Motor neuron (in vitro differentiated cells): ENCODE data around the gene PRSS33. TPM values are rescaled to one million over a fixed set of nuclear protein-coding genes. Genes with fewer than 3 reads are reported as not detected.

Source experiments
- ATAC-seq, 8 experiments: fragments of 200-7000 bp; cut with Tn5 transposase; replicated peaks in 6 of 8; 2 replicates each; pipeline ENCODE4 v1.8.0; 2021; ENCODE audit warnings: mild to moderate bottlenecking in 8 of 8, moderate library complexity in 8 of 8
- H3K27ac ChIP-seq, 2 donors: fragments of 250-450 bp; sonication (Bioruptor Pico); 2 replicates each; pipeline ENCODE4 v1.9.0; 2021; ENCODE audit warnings: antibody characterized with exemption in 2 of 2, mild to moderate bottlenecking in 2 of 2, moderate library complexity in 1 of 2
- H3K4me1 ChIP-seq, 2 donors: fragments of 250-450 bp; sonication (Bioruptor Pico); replicated peaks in 1 of 2; 2 replicates each; pipeline ENCODE4 v1.6.1; 2021; ENCODE audit warnings: antibody characterized with exemption in 2 of 2, mild to moderate bottlenecking in 2 of 2, moderate library complexity in 1 of 2
- H3K4me3 ChIP-seq, 5 donors: fragments of 250-450 bp; sonication (Bioruptor Pico); 2 replicates each; pipeline ENCODE4 v1.9.0; 2021; ENCODE audit warnings: antibody characterized with exemption in 5 of 5, mild to moderate bottlenecking in 5 of 5, moderate library complexity in 4 of 5
- WGBS, 10 experiments: fragments of 450-650 bp; shearing (Covaris generic); methylation state at CpG; one replicate each; pipeline ENCODE4 v1.0.0; 2022; 5-methylcytosine and 5-hydroxymethylcytosine counted together
- in situ Hi-C, 9 experiments: fragments of 400-800 bp; cut with MboI; loops; one replicate each; pipeline ENCODE4 v1.15.0; 2021; ENCODE audit warnings: low sequenced_read_pairs in 9 of 9, low pct_unique_long_range_greater_than_20kb in 2 of 9; ENCODE audit not compliant: unreplicated experiment in 9 of 9
- total RNA-seq, 8 experiments: library from RNA; unstranded; fragments of 300-600 nt; gene quantifications; 2 replicates each; pipeline versions ENCODE4 v1.2.3 to v1.2.4, GENCODE V29; 2022

Gene PRSS33
- total RNA-seq, 8 experiments from 2014 or later, result 0.22 to 0.51 (median 0.33) TPM; not detected in 4

- peak in 3 of 8 experiments; percentile 31 to 78 (median 77) for ATAC-seq
- H3K4me1 ChIP-seq, result no peaks in the 10 kb centered on the region
- H3K4me3 ChIP-seq, result no peak overlapping the region
- H3K27ac ChIP-seq, result no peak overlapping the region
- in situ Hi-C loops, result no loop called here
- whole genome bisulfite sequencing, 10 experiments, result 60 to 100% (median 68%) methylated on average over 2 to 6 of the region's 19 CpGs; no CpG with 5 or more reads in 4 of the 10 experiments
Measured at GRCh38 chr16:2826591-2827373, 39.4 kb upstream of the PRSS33 start.

- 40 to 90% (median 64%) methylated on average over 1 to 8 of the region's 11 CpGs; no CpG with 5 or more reads in 2 of the 10 experiments for WGBS, 10 experiments
- H3K4me3 ChIP-seq, result no peak overlapping the region
- no peak for ATAC-seq
- no peaks in the 10 kb centered on the region for H3K4me1 ChIP-seq
- in situ Hi-C loops, result no loop called here
- H3K27ac ChIP-seq, result no peak overlapping the region
Measured at GRCh38 chr16:2825906-2826305, 38.5 kb upstream of the PRSS33 start.

GRCh38 chr16:2825049-2825742 is 37.8 kb upstream of the PRSS33 start:
- ATAC-seq, result no peak
- in situ Hi-C loops, result no loop called here
- WGBS, 10 experiments, result 24 to 90% (median 65%) methylated on average over 3 to 13 of the region's 26 CpGs; no CpG with 5 or more reads in 2 of the 10 experiments
- Histone ChIP-seq H3K4me1 (no peaks in the 10 kb centered on the region), H3K27ac (no peak overlapping the region), H3K4me3 (no peak overlapping the region)

GRCh38 chr16:2824626-2825025 is 37.3 kb upstream of the PRSS33 start:
- Histone ChIP-seq H3K4me1 (no peaks in the 10 kb centered on the region), H3K4me3 (no peak overlapping the region), H3K27ac (no peak overlapping the region)
- in situ Hi-C loops, result no loop called here
- 60 to 97% (median 74%) methylated on average over 1 to 7 of the region's 10 CpGs; no CpG with 5 or more reads in 3 of the 10 experiments for WGBS, 10 experiments
- no peak for ATAC-seq

GRCh38 chr16:2822496-2822895 is 35.1 kb upstream of the PRSS33 start:
- in situ Hi-C loops, result no loop called here
- H3K4me3 ChIP-seq, result no peak overlapping the region
- no peak overlapping the region for H3K27ac ChIP-seq
- no peaks in the 10 kb centered on the region for H3K4me1 ChIP-seq
- 0 to 67% (median 53%) methylated on average over 1 to 4 of the region's 4 CpGs; no CpG with 5 or more reads in 3 of the 10 experiments for WGBS, 10 experiments
- ATAC-seq, result no peak

- 35 to 90% (median 49%) methylated on average over 1 to 8 of the region's 8 CpGs; no CpG with 5 or more reads in 3 of the 10 experiments for WGBS, 10 experiments
- Histone ChIP-seq H3K4me1 (no peaks in the 10 kb centered on the region), H3K27ac (no peak overlapping the region), H3K4me3 (no peak overlapping the region)
- in situ Hi-C loops, result no loop called here
- no peak for ATAC-seq
Measured at GRCh38 chr16:2822158-2822495, 34.8 kb upstream of the PRSS33 start.

GRCh38 chr16:2821487-2822157 is 34.3 kb upstream of the PRSS33 start:
- Histone ChIP-seq H3K27ac (no peak overlapping the region), H3K4me1 (no peaks in the 10 kb centered on the region), H3K4me3 (no peak overlapping the region)
- peak in 3 of 8 experiments; percentile 45 to 56 (median 53) for ATAC-seq
- WGBS, 10 experiments, result 0 to 70% (median 33%) methylated on average over 1 to 4 of the region's 9 CpGs; no CpG with 5 or more reads in 3 of the 10 experiments
- in situ Hi-C loops, result no loop called here

GRCh38 chr16:2820836-2821486 is 33.6 kb upstream of the PRSS33 start:
- no peak for ATAC-seq
- no peaks in the 10 kb centered on the region for H3K4me1 ChIP-seq
- in situ Hi-C loops, result no loop called here
- no peak overlapping the region for H3K4me3 ChIP-seq
- no peak overlapping the region for H3K27ac ChIP-seq
- WGBS, 10 experiments, result 40 to 83% (median 67%) methylated on average over 1 to 3 of the region's 14 CpGs; no CpG with 5 or more reads in 6 of the 10 experiments

GRCh38 chr16:2819939-2820835 is 32.8 kb upstream of the PRSS33 start:
- WGBS, 10 experiments, result 36 to 56% (median 50%) methylated on average over 2 to 7 of the region's 17 CpGs; no CpG with 5 or more reads in 6 of the 10 experiments
- no peak for ATAC-seq
- Histone ChIP-seq H3K4me3 (no peak overlapping the region), H3K4me1 (no peaks in the 10 kb centered on the region), H3K27ac (no peak overlapping the region)
- in situ Hi-C loops, result no loop called here

- 27 to 90% (median 79%) methylated on average over 2 to 10 of the region's 18 CpGs; no CpG with 5 or more reads in 3 of the 10 experiments for WGBS, 10 experiments
- H3K27ac ChIP-seq, result no peak overlapping the region
- in situ Hi-C loops, result no loop called here
- H3K4me1 ChIP-seq, result no peaks in the 10 kb centered on the region
- H3K4me3 ChIP-seq, result no peak overlapping the region
- no peak for ATAC-seq
Measured at GRCh38 chr16:2819179-2819938, 32.0 kb upstream of the PRSS33 start.

GRCh38 chr16:2818272-2818876 is 31.0 kb upstream of the PRSS33 start:
- no peak for ATAC-seq
- Histone ChIP-seq H3K27ac (no peak overlapping the region), H3K4me1 (no peaks in the 10 kb centered on the region), H3K4me3 (no peak overlapping the region)
- in situ Hi-C loops, result no loop called here
- WGBS, 10 experiments, result 45 to 83% (median 70%) methylated on average over 1 to 9 of the region's 10 CpGs; no CpG with 5 or more reads in 6 of the 10 experiments
